HepG2 (cell line): Measurements from ENCODE around the gene GABBR2. TPM values are rescaled to one million over a fixed set of nuclear protein-coding genes. Genes with fewer than 3 reads are reported as not detected.

Experiments used
- ATM ChIP-seq: fragments of 450-650 bp; IDR thresholded peaks from 2 replicates; pipeline ENCODE4 v1.7.1; 2017; ENCODE audit warnings: mild to moderate bottlenecking, borderline replicate concordance
- KDM4B ChIP-seq: sonication (generic); formaldehyde crosslinking; IDR thresholded peaks from 2 replicates; pipeline ENCODE4 v1.4.0; 2020; ENCODE audit warnings: missing genetic modification reagents
- MYC ChIP-seq: sonication (generic); formaldehyde crosslinking; IDR thresholded peaks from 2 replicates; pipeline ENCODE4 v1.9.0; 2021; ENCODE audit warnings: missing genetic modification reagents, borderline replicate concordance
- ZHX2 ChIP-seq, 2 experiments: sonication (generic) in 1 of 2; formaldehyde crosslinking in 1 of 2; IDR thresholded peaks; 2 replicates each; pipeline versions ENCODE4 v1.6.1 to v1.9.0; 2014 to 2022; ENCODE audit warnings: antibody characterized with exemption in 1 of 2, borderline replicate concordance in 1 of 2, inconsistent platforms in 1 of 2, low read depth in 1 of 2, missing genetic modification reagents in 1 of 2
- ZNF564 ChIP-seq: sonication (generic); formaldehyde crosslinking; IDR thresholded peaks from 2 replicates; pipeline ENCODE4 v1.8.1; 2023; ENCODE audit warnings: mild to moderate bottlenecking, missing genetic modification reagents
- ZNF616 ChIP-seq: sonication (generic); formaldehyde crosslinking; IDR thresholded peaks from 2 replicates; pipeline ENCODE4 v1.5.0; 2020; ENCODE audit warnings: low read depth, mild to moderate bottlenecking, missing genetic modification reagents
- polyA plus RNA-seq, 8 experiments: library from polyadenylated mRNA; depleted of rRNA in 3 of 8; stranded (reverse) in 7 of 8; unstranded in 1 of 8; fragments of >200 nt; fragmentation: Illumina TruSeq in 4 of 8; extraction: Trizol in 4 of 8; gene quantifications; 2 replicates each; pipeline versions ENCODE4 v1.2.1 to v1.2.3, GENCODE V29; 2011 to 2016; ENCODE audit warnings: low read depth in 4 of 8, missing spikeins in 1 of 8, mixed read lengths in 1 of 8; ENCODE audit not compliant: insufficient read depth in 1 of 8
- total RNA-seq, 5 experiments: library from RNA; depleted of rRNA; stranded (reverse); fragments of >200 nt; fragmentation: Illumina TruSeq; extraction: Trizol; gene quantifications; 2 replicates each; pipeline ENCODE4 v1.2.3, GENCODE V29; 2016; ENCODE audit warnings: low read depth in 1 of 5

Gene GABBR2
- total and polyA plus RNA-seq, 2 of the 13 experiments (the other 11 are each of a cell fraction or from before 2014, with no cell fraction given) = 0.02 TPM; not detected in 1

GRCh38 chr9:98314381-98315066 is 394.2 kb downstream of the GABBR2 start (continued):
- no peak for TF ChIP-seq ZHX2 (IDR thresholded peaks at IDR 0.05; ENCODE audit: low read depth)
- TF ChIP-seq ZHX2 (CRISPR knock-in tag; IDR thresholded peaks at IDR 0.05; ENCODE audit: borderline replicate concordance) = no peak
- no peak for TF ChIP-seq KDM4B (CRISPR knock-in tag)
- TF ChIP-seq ZNF616 (CRISPR knock-in tag) = no peak
- no peak for TF ChIP-seq ATM
- no peak for TF ChIP-seq MYC (CRISPR knock-in tag)
- no peak for TF ChIP-seq ZNF564 (CRISPR knock-in tag)
